Endothelial cell of umbilical vein (primary cell): ENCODE data around the gene LEO1. TPM values are rescaled to one million over a fixed set of nuclear protein-coding genes. Genes with fewer than 3 reads are reported as not detected.

Source experiments
- BruUV-seq: library from RNA; stranded (reverse); fragments of 400-500 nt; replicated peaks from 2 replicates; lab custom pipeline; 2021; lab: Mats Ljungman, UMichigan
- CTCF ChIA-PET: fragments of 300-600, 350-600 bp; sonication (Branson Sonifier 250); formaldehyde crosslinking; loops from one replicate; lab custom pipeline; 2021; ENCODE audit warnings: antibody characterized with exemption, inconsistent platforms; lab: Charles Lee
- POLR2A ChIA-PET: fragments of 300-600, 350-600 bp; sonication (Branson Sonifier 250); formaldehyde crosslinking; loops from one replicate; lab custom pipeline; 2021; ENCODE audit warnings: antibody characterized with exemption, inconsistent platforms; lab: Charles Lee
- DNase-seq: peaks from one replicate; pipeline ENCODE4 v3.0.0-alpha.2; 2011; ENCODE audit warnings: low read depth, low spot score
- FAIRE-seq: peaks from 2 replicates; lab custom pipeline; 2011; peaks lifted over from hg19 to GRCh38; lab: Jason Lieb, UNC
- H2AFZ ChIP-seq: 2 replicates; pipeline ENCODE4 v1.6.0; 2012; ENCODE audit warnings: low read depth, low read length, control low read depth, inconsistent platforms
- H3K27ac ChIP-seq: 2 replicates; pipeline ENCODE4 v1.5.1; 2011; ENCODE audit warnings: low read depth, mild to moderate bottlenecking, control low read depth, low read length, moderate library complexity; ENCODE audit not compliant: insufficient read depth
- H3K27me3 ChIP-seq, 2 experiments: 2 replicates each; pipeline versions ENCODE4 v1.6.0 to v1.6.1; 2011; ENCODE audit warnings: low read length in 2 of 2, mixed read lengths in 1 of 2; ENCODE audit not compliant: control insufficient read depth in 2 of 2, insufficient read depth in 2 of 2
- H3K36me3 ChIP-seq, 2 experiments: 2 replicates in 1 of 2; 3 replicates in 1 of 2; pipeline ENCODE4 v1.5.1; 2011; ENCODE audit warnings: low read length in 2 of 2, mild to moderate bottlenecking in 1 of 2, moderate library complexity in 1 of 2; ENCODE audit not compliant: control insufficient read depth in 2 of 2, insufficient read depth in 2 of 2; ENCODE audit errors: extremely low read depth in 1 of 2
- H3K4me1 ChIP-seq: 3 replicates; pipeline ENCODE4 v1.5.1; 2011; ENCODE audit warnings: mild to moderate bottlenecking, low read length; ENCODE audit not compliant: control insufficient read depth, insufficient read depth; ENCODE audit errors: extremely low read depth
- H3K4me2 ChIP-seq: 2 replicates; pipeline ENCODE4 v1.6.1; 2011; ENCODE audit warnings: low read length, control low read depth, mixed read lengths; ENCODE audit not compliant: insufficient read depth
- H3K4me3 ChIP-seq, 3 experiments: fragments of 200-600 bp in 1 of 3; sonication (generic), shearing (Covaris generic) in 1 of 3; replicated peaks in 1 of 3; 2 replicates each; pipeline ENCODE4 v1.5.1; 2011 to 2016; ENCODE audit warnings: control low read depth in 3 of 3, low read length in 3 of 3, mild to moderate bottlenecking in 2 of 3, inconsistent platforms in 1 of 3, low read depth in 1 of 3, moderate library complexity in 1 of 3; ENCODE audit not compliant: insufficient read depth in 1 of 3
- H3K79me2 ChIP-seq: 2 replicates; pipeline ENCODE4 v1.6.0; 2012; ENCODE audit warnings: low read length, inconsistent platforms; ENCODE audit not compliant: control insufficient read depth, insufficient read depth
- H3K9ac ChIP-seq: replicated peaks from 2 replicates; pipeline ENCODE3; 2011; ENCODE audit warnings: low read length, control low read depth; ENCODE audit not compliant: insufficient read depth; ENCODE audit errors: extremely low read depth
- H3K9me1 ChIP-seq: replicated peaks from 3 replicates; pipeline ENCODE4 v1.6.0; 2011; ENCODE audit warnings: mild to moderate bottlenecking, low read length; ENCODE audit not compliant: control insufficient read depth, insufficient read depth; ENCODE audit errors: extremely low read depth
- H3K9me3 ChIP-seq: replicated peaks from 2 replicates; pipeline ENCODE4 v1.5.1; 2012; ENCODE audit warnings: low read length, inconsistent platforms; ENCODE audit not compliant: control insufficient read depth, insufficient read depth
- H4K20me1 ChIP-seq: replicated peaks from 2 replicates; pipeline ENCODE3; 2011; ENCODE audit warnings: mild to moderate bottlenecking, low read length; ENCODE audit not compliant: control insufficient read depth, insufficient read depth; ENCODE audit errors: extremely low read depth
- EZH2 ChIP-seq: IDR thresholded peaks from 2 replicates; pipeline ENCODE4 v1.6.1; 2012; ENCODE audit warnings: borderline replicate concordance, low read depth, mild to moderate bottlenecking, moderate library complexity, low read length, inconsistent platforms; ENCODE audit not compliant: severe bottlenecking
- FOS ChIP-seq: IDR thresholded peaks from 2 replicates; pipeline ENCODE4 v1.6.1; 2011; ENCODE audit warnings: mild to moderate bottlenecking, low read length, moderate library complexity, borderline replicate concordance; ENCODE audit not compliant: insufficient read depth
- MYC ChIP-seq: IDR thresholded peaks from one replicate; pipeline ENCODE4 v1.6.1; 2011; ENCODE audit warnings: mild to moderate bottlenecking, low read depth, low read length
- POLR2AphosphoS5 ChIP-seq: IDR thresholded peaks from 2 replicates; pipeline ENCODE4 v1.6.1; 2012; ENCODE audit warnings: low read depth, mild to moderate bottlenecking, control low read depth, low read length, moderate library complexity; ENCODE audit not compliant: insufficient read depth
- dilution Hi-C: fragments of 300-500 bp; cut with MboI; formaldehyde crosslinking; loops from one replicate; pipeline ENCODE4 v1.15.0; 2019; ENCODE audit warnings: low sequenced_read_pairs; ENCODE audit not compliant: extremely low pct_ligation_motif_present
- intact Hi-C: fragments of 100-400 bp; cut with micrococcal nuclease; formaldehyde crosslinking; loops from one replicate; pipeline ENCODE4 v1.10.0; 2022
- polyA plus RNA-seq, 4 experiments: library from polyadenylated mRNA; depleted of rRNA in 3 of 4; stranded (reverse) in 3 of 4; unstranded in 1 of 4; fragments of >200 nt; gene quantifications; 2 replicates each; pipeline versions ENCODE4 v1.2.1 to v1.2.3, GENCODE V29; 2011 to 2012; ENCODE audit warnings: missing spikeins in 1 of 4
- total RNA-seq: library from RNA; stranded (reverse); gene quantifications from 2 replicates; pipeline ENCODE4 v1.2.3, GENCODE V29; 2021

The LEO1 gene
- total and polyA plus RNA-seq, 2 donors (not counting 3 experiments of a cell fraction or from before 2014, with no cell fraction given), result 1.3 to 28.0 TPM

DNA sequence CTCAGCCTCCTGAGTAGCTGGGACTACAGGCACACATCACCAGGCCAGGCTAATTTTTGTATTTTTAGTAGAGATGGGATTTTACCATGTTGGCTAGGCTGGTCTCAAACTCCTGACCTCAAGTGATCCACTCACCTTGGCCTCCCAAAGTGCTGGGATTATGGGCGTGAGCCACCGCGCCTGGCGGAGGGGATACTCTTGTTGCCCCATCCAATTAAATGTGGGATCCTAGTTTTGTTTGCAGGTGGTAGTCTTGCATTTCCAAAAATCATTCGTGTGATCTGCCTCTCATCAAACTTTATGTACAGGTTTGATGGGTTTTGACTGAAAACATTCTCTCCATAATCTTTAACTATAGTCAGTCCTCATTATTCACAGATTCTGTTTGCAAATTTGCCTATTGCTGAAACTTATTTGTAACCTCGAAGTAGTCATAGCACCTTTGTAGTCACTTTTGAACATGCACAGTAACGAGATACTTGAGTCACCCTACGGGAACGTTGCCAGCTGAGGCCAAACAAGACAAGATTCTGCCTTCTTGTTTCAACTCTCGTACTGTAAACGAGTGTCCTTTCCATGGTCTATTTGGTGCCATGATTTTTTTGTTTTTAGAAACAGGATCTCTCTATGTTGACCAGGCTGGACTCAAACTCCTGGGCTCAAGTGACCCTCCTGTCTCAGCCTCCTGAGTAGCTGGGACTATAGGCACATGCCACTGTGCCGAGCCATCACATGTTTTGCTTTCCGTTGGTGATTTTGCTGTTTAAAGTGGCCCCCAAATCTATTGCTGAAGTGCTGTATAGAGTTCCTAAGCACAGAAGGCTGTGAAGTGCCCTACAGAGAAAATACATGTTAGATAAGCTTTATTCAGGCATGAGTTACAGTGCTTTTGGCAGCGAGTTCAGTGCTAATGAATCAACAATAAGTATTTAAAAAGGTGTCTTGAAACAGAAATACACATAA lies 39.3 kb upstream of the LEO1 start:
- peaks cover 39% of the 10 kb centered on the region for H3K4me1 ChIP-seq
- no peaks in the 10 kb centered on the region for H3K79me2 ChIP-seq
- no peak overlapping the region for H3K4me2 ChIP-seq
- POLR2A ChIA-PET, result no interaction called here
- dilution Hi-C loops, result no loop called here
- intact Hi-C loops, result no loop called here
- H3K9ac ChIP-seq, result no peak overlapping the region
- CTCF ChIA-PET, result interaction anchor here (1.5 to 1.9 kb wide), 2 partner anchors 10 to 18 kb away, joined by 4 to 6 read pairs; no protein-coding TSS in a partner anchor
- TF ChIP-seq FOS, result no peak
- no peaks in the 10 kb centered on the region for H3K9me3 ChIP-seq
- H3K36me3 ChIP-seq, result no peaks in the 10 kb centered on the region
- H3K4me3 ChIP-seq, result no peak overlapping the region
- H3K27me3 ChIP-seq, result no peaks in the 10 kb centered on the region
- no peaks in the 10 kb centered on the region for H3K9me1 ChIP-seq
- BruUV-seq, result no TSS peak
- no peaks in the 10 kb centered on the region for H4K20me1 ChIP-seq
- FAIRE-seq, result no peak
- no peak for DNase-seq
- H3K27ac ChIP-seq, result no peak overlapping the region
- H2AFZ ChIP-seq, result peak overlapping the region; percentile 38

DNA sequence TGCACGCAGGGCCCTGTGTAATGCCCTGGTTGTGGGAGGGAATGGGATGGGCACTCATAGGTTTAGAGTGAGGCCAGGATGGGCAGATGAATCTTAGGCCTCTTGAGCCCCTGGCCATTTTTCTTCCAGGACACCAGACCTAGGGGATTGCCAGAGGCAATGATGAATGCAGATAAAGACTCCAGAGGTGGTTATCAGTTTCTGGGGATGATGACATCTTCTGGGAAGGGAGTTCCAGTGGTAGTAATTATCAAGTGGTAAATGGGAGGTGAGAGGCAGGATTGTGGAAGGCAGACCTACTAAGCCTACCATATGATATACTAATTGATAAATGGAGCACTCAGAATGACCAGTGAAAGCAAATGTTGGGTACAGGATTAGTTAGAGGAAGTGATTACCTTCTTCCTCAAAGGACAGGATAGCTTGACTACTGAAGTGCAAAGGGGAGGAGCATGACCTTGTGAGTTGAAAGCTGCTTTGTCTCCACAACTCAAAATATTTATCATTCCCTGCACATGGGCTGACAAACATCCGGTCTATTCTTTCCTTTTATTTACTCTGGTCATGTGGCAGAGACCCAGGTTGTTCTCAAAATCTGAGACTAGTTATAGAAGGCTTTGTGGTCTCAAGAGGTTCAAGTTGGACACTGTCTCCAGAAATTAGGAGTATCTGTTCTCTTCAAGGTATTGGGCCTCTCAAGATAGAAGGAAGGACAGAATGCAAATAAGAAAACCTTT lies 37.3 kb upstream of the LEO1 start:
- H3K9me3 ChIP-seq, result no peaks in the 10 kb centered on the region
- H4K20me1 ChIP-seq, result no peaks in the 10 kb centered on the region
- no peaks in the 10 kb centered on the region for H3K79me2 ChIP-seq
- H3K27ac ChIP-seq, result peak overlapping the region; percentile 49
- dilution Hi-C loops, result no loop called here
- FAIRE-seq, result peak; percentile 67
- H3K36me3 ChIP-seq, result no peaks in the 10 kb centered on the region
- no peaks in the 10 kb centered on the region for H3K27me3 ChIP-seq
- TF ChIP-seq POLR2AphosphoS5 (peak; percentile 26), MYC (no peak), EZH2 (no peak)
- CTCF ChIA-PET, result interaction anchor here (1.8 kb wide), 1 partner anchor 70 kb away, joined by 4 read pairs; no protein-coding TSS in a partner anchor
- no peak overlapping the region for H2AFZ ChIP-seq
- H3K4me1 ChIP-seq, result peaks cover 44% of the 10 kb centered on the region
- BruUV-seq, result no TSS peak
- intact Hi-C loops, result no loop called here
- no peak overlapping the region for H3K4me3 ChIP-seq
- peak; percentile 66 for DNase-seq
- H3K4me2 ChIP-seq, result peak overlapping the region; percentile 46
- H3K9ac ChIP-seq, result no peak overlapping the region
- POLR2A ChIA-PET, result no interaction called here
- no peaks in the 10 kb centered on the region for H3K9me1 ChIP-seq
